ENCODE measurements around the gene ANKRD23.

- TF ChIP-seq CTCF (IDR thresholded peaks at IDR 0.05; ENCODE audit: low read length), result no peak
- no peak for TF ChIP-seq EZH2phosphoT487 (IDR thresholded peaks at IDR 0.05; ENCODE audit: low read length)
Observed at GRCh38 chr2:96816836-96817702, 26.8 kb downstream of the ANKRD23 start.
